ENCODE measurements around the gene TNPO3.

GRCh38 chr7:129055294-129055816 is 444 bp upstream of the TNPO3 start:
- TF ChIP-seq CTCF (IDR thresholded peaks at IDR 0.05) (no peak), EZH2phosphoT487 (IDR thresholded peaks at IDR 0.05) (no peak), EZH2 (IDR thresholded peaks at IDR 0.05) (peak; percentile 12)

Measured in neural progenitor cell (in vitro differentiated cells).